H54 (cell line): ENCODE results near the gene ARMH1.
A peak's percentile ranks its signal among the peaks of the same experiment; 100 is the strongest.
"Not testable (repeated sequence)": the region's sequence is repeated elsewhere in the genome, so short reads cannot be mapped to it uniquely, and the experiment has no call there.

Experiments
- DNase-seq: peaks from one replicate; pipeline ENCODE4 v3.0.0; 2011; ENCODE audit warnings: low spot score, mixed read lengths; ENCODE audit not compliant: insufficient read length
- FAIRE-seq: peaks from 3 replicates; lab custom pipeline; 2011; peaks lifted over from hg19 to GRCh38; lab: Jason Lieb, UNC
- POLR2A ChIP-seq: IDR thresholded peaks from 2 replicates; pipeline ENCODE4 v1.6.1; 2011; ENCODE audit warnings: low read depth, mild to moderate bottlenecking, low read length

The ARMH1 gene

GRCh38 chr1:44723064-44723463 lies 48.5 kb downstream of the ARMH1 start:
- no peak for TF ChIP-seq POLR2A
- DNase-seq (no peak), FAIRE-seq (no peak)

- no peak for DNase-seq
- TF ChIP-seq POLR2A: no peak
- FAIRE-seq: no peak
Observed at GRCh38 chr1:44723496-44724295, 49.2 kb downstream of the ARMH1 start.

- DNase-seq (no peak), FAIRE-seq (no peak)
- no peak for TF ChIP-seq POLR2A
Observed at GRCh38 chr1:44724296-44724954, 49.9 kb downstream of the ARMH1 start.

GRCh38 chr1:44724955-44725698 lies 50.6 kb downstream of the ARMH1 start:
- TF ChIP-seq POLR2A: no peak
- FAIRE-seq (no peak), DNase-seq (no peak)

- DNase-seq: peak; percentile 75
- peak; percentile 68 for FAIRE-seq
- peak; percentile 78 for TF ChIP-seq POLR2A
Observed at GRCh38 chr1:44730741-44731512, 56.4 kb downstream of the ARMH1 start, which contains the start of gene RNU5D-1. Gene RNU5D-1 (minus strand): TSS chr1:44731170.

- no peak for DNase-seq
- TF ChIP-seq POLR2A: no peak
- FAIRE-seq: no peak
Observed at GRCh38 chr1:44733365-44733764, 58.9 kb downstream of the ARMH1 start.

- TF ChIP-seq POLR2A: no peak
- FAIRE-seq: no peak
- no peak for DNase-seq
Observed at GRCh38 chr1:44733784-44734183, 59.3 kb downstream of the ARMH1 start.

- TF ChIP-seq POLR2A: no peak
- DNase-seq: no peak
- FAIRE-seq: no peak
Observed at GRCh38 chr1:44735992-44736391, 61.5 kb downstream of the ARMH1 start.

- FAIRE-seq, DNase-seq: not testable (repeated sequence)
Observed at GRCh38 chr1:44738953-44739306, 64.4 kb downstream of the ARMH1 start.

- FAIRE-seq (peak; percentile 87), DNase-seq (peak; percentile 93)
- peak; percentile 63 for TF ChIP-seq POLR2A
Observed at GRCh38 chr1:44739307-44740178, 65.0 kb downstream of the ARMH1 start, which contains the start of gene KIF2C. Gene KIF2C (plus strand): TSS chr1:44739837. CDS start chr1:44739933, 96 bp downstream.

GRCh38 chr1:44740179-44740617 lies 65.7 kb downstream of the ARMH1 start:
- no peak for FAIRE-seq
- no peak for DNase-seq
- TF ChIP-seq POLR2A: no peak

- no peak for DNase-seq
- TF ChIP-seq POLR2A: no peak
- FAIRE-seq: no peak
Observed at GRCh38 chr1:44743211-44743610, 68.7 kb downstream of the ARMH1 start.
